Measurements from ENCODE around the gene KRT77.

KRT77 gene

GRCh38 chr12:52686063-52686462 lies 17.3 kb downstream of the KRT77 start:
- TF ChIP-seq REST (IDR thresholded peaks at IDR 0.05; ENCODE audit: insufficient read depth in 1 of 2, low read depth in 2 of 2, low read length in 2 of 2) (no peak), POLR2AphosphoS5 (IDR thresholded peaks at IDR 0.05; ENCODE audit: low read depth, low read length) (no peak), SIN3A (IDR thresholded peaks at IDR 0.05; ENCODE audit: borderline replicate concordance, insufficient read depth, low read length) (no peak), TAF1 (IDR thresholded peaks at IDR 0.05; ENCODE audit: borderline replicate concordance, insufficient read depth, low read length) (no peak), FOXP2 (optimal IDR thresholded peaks at IDR 0.05; ENCODE audit: borderline replicate concordance, extremely low read depth, extremely low read length, insufficient read depth) (no peak)

DNA sequence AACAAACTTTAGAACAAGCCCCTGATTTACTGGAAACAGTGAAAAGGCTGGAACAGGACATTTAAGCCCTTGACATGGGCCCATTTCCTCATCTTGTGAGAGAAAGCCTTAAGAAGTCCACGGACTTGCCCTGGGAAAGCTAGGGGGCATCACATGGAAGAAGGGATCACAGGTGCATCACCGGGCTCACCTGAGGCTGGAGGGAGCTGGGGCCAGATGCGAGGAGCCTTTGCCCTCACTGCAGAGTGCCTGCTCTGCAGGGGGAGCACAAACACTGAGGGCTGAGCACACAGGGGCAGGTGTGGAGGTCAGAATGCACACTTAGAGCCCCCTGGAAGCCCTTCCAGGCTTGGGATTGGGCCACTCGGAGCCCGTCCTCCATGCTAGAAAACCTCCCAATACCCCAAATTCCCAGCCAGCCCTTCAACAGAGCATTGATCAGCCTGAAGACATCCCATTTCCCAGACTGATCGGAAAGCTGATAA lies 17.9 kb downstream of the KRT77 start:
- no peak for TF ChIP-seq POLR2AphosphoS5 (IDR thresholded peaks at IDR 0.05; ENCODE audit: low read depth, low read length)
- TF ChIP-seq REST (IDR thresholded peaks at IDR 0.05; ENCODE audit: insufficient read depth in 1 of 2, low read depth in 2 of 2, low read length in 2 of 2), result no peak

DNA sequence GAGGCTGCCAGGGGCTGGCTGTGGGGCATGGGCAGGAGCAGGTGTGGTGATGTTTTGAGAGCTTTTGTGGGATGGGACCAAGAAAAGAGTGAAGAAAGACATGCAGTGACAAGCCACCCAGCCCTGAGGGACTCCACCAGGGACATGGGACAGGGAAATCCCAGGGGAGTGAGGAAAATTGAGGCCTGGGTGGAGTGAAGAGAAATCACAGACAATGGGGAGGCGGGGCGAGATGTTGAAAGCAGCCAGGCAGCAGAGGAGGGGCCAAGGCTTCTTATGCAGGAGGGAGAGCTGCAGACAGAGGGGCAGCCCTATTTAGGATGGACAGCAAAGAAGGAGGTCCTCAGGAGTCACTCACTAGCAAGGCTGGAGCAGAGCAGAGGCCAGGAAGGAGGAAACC lies 18.9 kb downstream of the KRT77 start:
- TF ChIP-seq SIN3A (IDR thresholded peaks at IDR 0.05; ENCODE audit: borderline replicate concordance, insufficient read depth, low read length), result no peak

DNA sequence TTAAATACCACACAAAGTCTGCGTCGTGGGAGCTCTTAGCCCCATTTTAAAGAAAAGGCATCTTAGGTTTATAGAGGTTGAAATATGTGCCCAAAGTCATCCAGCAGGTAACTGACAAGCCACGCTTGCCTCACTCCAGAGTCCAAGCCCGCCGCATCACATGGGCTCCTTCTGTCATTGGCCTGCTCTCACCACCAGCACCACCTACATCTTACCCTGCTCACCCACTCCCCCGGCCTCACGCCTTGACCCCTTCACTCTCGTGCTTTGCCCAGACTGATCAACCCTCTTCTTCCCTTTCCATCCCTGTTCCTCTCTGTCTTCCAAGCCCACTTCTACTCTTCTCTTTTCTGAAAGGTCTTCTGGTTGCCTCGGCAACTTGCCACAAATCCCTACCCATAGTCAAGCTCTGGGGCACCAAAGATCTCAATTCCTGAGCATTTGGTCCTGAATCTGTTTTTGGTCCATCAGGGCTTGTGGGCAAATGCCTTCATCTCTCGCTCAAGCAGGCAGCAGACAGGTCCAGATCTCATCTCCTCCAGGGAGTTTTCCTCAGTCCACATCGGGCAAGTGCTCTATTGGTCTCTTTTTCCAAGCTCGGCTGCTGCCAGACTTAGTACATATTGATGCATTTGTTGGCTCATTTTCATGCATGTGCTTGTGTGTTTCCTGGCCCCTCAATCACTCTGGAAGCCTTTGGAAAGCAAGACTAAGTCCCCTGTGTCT lies 19.6 kb downstream of the KRT77 start:
- TF ChIP-seq FOXP2 (optimal IDR thresholded peaks at IDR 0.05; ENCODE audit: borderline replicate concordance, extremely low read depth, extremely low read length, insufficient read depth), result no peak
- TF ChIP-seq TAF1 (IDR thresholded peaks at IDR 0.05; ENCODE audit: borderline replicate concordance, insufficient read depth, low read length), result no peak
- TF ChIP-seq REST (IDR thresholded peaks at IDR 0.05; ENCODE audit: insufficient read depth in 1 of 2, low read depth in 2 of 2, low read length in 2 of 2), result no peak
- no peak for TF ChIP-seq SIN3A (IDR thresholded peaks at IDR 0.05; ENCODE audit: borderline replicate concordance, insufficient read depth, low read length)
- no peak for TF ChIP-seq POLR2AphosphoS5 (IDR thresholded peaks at IDR 0.05; ENCODE audit: low read depth, low read length)

DNA sequence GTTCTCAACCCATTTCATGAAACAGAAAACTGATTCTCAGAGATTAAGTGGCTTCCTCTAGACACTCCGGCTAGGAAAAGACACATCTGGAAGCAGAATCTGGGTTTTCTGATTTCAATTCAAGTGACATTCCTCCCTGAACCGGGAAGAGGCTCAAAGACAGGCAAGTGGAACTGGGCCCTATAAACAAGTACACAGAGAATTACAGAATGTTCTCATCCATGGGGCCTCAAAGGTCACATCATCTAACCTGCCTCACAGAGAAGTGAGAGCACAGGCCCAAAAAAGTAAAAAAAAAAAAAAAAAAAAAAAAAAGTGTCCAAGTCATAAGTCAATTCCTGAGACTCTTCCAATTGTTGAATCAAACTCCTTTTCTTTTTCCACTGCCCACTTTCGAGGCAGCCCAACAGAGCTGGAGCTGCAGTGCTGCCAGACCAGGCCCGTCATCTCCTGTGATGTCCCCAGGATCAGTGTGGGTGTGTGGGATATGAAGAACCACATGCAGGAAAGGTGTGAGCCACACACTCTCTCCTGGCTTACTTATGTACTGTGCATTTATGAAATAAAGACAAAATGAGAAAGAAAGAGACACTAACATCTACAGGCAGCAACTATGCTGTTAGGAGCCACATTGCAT lies 20.3 kb downstream of the KRT77 start:
- TF ChIP-seq REST (IDR thresholded peaks at IDR 0.05; ENCODE audit: insufficient read depth in 1 of 2, low read depth in 2 of 2, low read length in 2 of 2), result no peak
- no peak for TF ChIP-seq POLR2AphosphoS5 (IDR thresholded peaks at IDR 0.05; ENCODE audit: low read depth, low read length)
- no peak for TF ChIP-seq FOXP2 (optimal IDR thresholded peaks at IDR 0.05; ENCODE audit: borderline replicate concordance, extremely low read depth, extremely low read length, insufficient read depth)
- TF ChIP-seq TAF1 (IDR thresholded peaks at IDR 0.05; ENCODE audit: borderline replicate concordance, insufficient read depth, low read length), result no peak
- TF ChIP-seq SIN3A (IDR thresholded peaks at IDR 0.05; ENCODE audit: borderline replicate concordance, insufficient read depth, low read length), result no peak
